GM19438 (cell line): Measurements from ENCODE around the gene NCBP3.
"Not testable (repeated sequence)": the region's sequence is repeated elsewhere in the genome, so short reads cannot be mapped to it uniquely, and the experiment has no call there.

ENCODE experiments used
- ATAC-seq: cut with Tn5 transposase; IDR thresholded peaks from one replicate; pipeline ENCODE4 v1.9.1; 2021; ENCODE audit warnings: low read depth; ENCODE audit not compliant: unreplicated experiment

The NCBP3 gene

DNA sequence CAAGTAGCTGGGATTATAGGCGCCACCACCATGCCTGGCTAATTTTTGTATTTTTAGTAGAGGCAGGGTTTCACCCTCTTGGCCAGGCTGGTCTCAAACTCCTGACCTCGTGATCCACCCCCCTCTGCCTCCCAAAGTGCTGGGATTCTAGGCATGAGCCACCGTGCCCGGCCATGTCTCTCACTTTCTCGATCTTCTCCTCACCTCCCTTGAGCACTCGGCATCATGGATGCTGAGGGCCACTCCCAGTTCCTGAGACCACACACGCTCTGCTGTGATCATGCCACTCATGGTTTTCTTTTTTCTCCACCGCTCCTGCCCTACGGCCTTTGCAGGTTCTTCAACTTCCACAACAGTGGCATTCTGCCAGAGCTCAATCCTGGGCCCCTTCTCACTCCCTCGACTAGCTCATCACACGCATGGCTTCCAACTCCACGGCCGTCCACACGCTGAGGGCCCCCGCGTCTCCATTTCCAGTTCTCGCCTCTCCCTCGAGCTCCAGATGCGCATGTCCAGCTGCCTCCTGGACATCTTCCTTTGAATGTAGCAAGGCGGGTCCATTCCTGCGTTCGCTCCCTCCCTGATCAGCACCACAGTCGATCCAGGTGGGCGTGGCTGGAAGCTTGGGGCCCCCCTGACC lies 5.5 kb upstream of the NCBP3 start:
- no peak for ATAC-seq

DNA sequence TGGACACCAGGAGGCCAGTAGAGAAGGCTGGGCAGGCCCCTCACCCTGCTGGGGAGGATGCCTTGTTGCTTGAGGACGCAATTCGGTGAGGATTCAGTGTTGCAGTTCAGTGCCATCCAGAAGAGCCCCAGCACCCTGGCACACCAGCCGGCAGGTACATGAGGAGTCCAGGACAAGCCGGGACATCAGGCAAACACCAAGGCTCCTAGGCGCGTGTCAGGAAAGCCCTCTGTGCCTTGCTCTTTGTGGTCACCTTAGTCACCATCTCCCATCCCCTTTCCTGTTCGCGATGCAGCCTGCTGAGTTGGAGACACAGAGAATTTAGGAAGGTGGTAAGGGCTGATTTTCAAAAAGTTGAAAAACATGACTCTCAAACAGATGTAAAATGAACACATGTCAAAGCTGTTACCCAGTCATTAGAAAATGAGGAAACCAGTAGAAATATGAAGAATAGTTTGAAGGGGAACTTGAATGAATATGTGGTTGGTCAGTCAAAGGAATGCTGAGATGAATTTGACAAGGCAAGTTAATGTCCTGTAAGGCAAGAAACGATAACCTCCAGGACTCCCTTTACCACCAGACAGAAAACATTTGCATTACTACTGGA lies 2.3 kb upstream of the NCBP3 start:
- no peak for ATAC-seq

DNA sequence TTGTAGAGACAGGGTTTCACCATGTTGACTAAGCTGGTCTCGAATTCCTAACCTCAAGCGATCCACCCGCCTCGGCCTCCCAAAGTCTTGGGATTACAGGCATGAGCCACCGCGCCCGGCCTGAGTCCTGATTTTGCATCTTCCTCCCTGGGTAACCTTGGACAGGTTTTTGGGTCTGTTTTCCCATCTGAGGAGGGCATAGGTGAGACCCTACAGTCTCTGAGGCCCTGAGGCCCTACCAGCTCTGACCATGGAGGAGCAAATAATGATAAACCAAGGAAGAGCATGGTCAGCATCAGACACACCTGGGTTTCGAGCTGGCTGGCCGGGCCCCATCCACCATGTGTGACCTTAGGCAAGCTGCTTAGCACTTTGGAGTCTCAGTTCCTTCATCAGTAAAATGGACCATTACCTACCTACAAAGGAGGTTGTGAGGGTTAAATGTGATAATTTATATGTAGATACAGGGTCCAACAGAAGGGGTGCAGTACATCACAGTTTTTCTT lies 1.2 kb upstream of the NCBP3 start:
- ATAC-seq: no peak

DNA sequence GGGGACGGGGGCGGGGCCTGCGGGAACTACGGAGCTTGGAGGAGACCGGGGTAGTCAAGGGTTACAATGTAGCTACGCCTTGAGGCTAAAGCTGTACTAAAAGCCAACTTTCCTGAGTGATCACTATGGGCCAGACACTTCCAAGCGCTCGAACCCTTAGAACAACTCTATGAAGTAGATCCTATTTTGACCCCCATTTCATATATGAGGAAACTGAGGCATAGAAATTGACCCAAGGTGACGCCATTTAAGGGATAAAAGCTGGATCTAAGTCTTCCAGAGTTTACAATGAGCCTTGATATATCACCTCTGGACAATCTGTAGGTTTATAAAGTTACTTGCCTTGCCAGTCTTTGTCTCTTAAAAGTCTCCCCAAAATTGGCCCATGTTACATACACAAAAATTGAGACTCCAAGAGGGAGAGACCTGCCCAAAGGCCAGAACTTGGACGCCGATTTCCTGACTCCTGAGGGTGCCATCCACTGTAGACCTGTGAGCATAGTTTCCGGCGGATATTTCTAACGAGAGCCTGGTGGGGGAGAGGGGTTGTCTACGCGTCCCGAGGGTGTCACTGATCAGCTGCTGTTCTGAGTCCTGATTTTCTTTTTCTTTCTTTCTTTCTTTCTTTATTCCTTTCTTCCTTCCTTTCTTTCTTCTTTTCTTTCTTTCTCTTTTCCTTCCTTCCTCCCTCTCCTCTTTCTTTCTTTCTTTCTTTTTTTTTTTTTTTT lies 555 bp upstream of the NCBP3 start:
- no peak for ATAC-seq

DNA sequence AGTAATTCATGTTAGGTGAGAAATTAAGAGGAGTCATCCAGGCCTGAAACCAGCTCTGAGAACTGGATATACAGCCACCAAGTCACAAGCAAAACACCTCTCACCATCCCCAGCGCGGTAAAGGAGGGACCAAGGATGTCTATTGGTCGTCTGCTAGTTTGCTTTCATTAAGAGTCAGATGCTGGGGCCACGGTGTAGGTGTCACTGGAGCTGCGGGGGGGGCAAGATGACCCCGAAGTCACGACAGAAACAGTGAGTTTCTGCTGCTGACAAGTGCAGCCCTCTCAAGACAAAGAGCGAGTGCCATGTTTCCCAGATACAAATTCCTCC lies 790 bp downstream of the NCBP3 start:
- no peak for ATAC-seq

DNA sequence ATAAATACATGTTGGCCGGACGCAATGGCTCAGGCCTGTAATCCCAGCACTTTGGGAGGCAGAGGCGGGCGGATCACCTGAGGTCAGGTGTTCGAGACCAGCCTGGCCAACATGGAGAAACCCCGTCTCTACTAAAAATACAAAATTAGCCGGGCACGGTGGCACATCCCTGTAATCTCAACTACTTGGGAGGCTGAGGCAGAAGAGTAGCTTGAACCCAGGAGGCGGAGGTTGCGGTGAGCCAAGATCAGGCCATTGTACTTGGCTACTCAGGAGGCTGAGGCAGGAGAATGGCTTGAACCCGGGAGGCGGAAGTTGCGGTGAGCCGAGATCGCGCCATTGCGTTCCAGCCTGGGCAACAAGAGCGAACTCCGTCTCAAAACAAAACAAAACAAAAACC lies 1.5 kb downstream of the NCBP3 start:
- not testable (repeated sequence) for ATAC-seq

DNA sequence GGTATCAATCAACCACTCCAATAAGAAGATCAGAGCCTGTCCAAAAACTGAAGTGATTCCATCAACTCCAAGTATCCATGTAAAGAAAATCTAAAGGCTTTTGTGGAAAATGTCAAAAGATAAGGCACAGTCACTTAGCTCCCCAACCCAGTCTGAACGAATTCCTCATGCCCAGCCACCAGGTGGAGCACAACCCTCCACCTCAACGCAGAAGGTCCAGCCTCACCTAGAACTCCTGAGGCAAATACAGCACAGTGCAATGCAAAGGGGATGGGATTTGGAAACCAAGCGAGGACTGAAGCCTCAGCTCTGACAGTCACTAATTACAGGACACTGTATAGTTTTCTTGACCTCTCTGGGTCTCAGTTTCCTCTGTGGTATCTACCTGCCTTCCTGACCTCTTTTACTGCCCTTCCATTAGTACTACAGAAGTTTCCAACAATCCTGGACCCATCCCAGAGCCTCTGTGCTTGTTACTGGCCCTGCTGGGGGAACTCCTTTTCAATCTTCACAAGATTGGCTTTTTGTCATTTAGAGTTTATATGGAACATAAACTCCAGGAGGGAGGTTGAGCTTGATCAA lies 2.0 kb downstream of the NCBP3 start:
- no peak for ATAC-seq

DNA sequence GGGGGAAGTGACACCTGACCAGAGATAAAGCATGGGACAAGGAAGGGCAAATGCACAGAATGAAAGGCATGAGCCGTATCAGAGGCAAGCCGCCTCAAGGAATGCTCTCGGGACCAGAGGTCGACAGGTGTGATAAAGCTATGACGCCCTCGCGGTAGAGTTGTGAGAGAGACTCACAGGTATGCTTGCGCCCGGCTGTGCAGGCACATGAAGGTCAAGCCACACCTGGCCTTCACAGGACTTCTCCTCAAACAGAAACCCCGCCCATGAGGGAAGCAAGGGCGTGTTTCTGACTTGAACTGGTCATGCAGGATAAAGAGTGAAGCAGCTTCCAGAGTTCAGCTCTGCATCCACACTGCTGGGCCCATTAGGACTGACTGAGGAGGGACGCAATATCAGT lies 7.8 kb downstream of the NCBP3 start:
- ATAC-seq: no peak

DNA sequence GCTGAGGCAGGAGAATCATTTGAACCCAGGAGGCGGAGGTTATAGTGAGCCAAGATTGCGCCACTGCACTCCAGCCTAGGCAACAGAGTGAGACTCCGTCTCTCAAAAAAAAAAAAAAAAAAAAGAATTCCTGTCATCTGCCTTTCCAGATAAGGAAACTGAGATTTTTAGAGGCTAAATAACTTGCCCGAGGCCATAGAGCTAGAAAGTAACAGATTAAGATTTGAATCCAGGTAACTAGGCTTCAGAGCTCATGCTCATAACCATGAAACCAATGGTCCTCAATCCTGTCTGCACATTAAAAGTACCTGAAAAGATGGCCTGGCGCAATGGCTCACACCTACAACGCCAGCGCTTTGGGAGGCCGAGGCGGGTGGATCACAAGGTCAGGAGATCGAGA lies 9.5 kb downstream of the NCBP3 start:
- no peak for ATAC-seq

DNA sequence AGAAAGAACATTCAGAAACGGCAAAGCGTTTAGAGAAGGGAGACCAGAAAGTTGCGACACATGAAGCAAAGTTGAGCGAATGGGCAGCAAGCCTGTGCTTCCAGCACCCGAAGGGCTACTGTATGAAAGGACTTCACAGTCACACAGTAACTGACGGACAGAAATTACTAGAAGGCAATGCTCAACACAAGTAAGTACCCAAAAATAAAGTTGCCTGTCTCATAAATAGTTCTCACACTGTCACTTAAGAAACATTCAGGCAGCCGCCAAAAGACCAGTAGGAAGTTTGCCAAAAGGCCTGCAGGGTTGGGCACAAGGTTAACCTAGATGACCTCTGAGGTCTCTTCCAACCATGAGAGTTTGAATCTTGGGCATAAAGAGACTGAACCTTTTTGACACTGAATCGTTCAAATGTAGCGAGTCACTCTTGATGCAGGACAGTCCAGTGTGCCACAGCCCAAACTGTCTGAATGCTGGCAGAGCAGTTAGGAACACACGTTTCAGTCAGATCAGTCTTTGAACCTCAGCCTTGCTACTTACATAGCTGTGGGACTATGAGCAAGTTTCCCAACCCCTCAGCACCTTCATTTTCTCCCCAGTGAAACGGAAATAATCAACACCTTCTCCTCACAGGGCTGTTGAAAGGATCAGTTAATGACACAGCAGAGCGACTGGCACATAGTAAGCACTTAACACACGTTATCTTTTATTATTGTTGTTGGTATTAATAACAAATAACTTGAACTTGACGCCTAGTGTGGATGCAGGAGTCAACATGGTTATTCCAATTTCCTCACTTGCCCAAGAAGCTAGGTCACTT lies 10.4 kb downstream of the NCBP3 start:
- ATAC-seq: no peak

DNA sequence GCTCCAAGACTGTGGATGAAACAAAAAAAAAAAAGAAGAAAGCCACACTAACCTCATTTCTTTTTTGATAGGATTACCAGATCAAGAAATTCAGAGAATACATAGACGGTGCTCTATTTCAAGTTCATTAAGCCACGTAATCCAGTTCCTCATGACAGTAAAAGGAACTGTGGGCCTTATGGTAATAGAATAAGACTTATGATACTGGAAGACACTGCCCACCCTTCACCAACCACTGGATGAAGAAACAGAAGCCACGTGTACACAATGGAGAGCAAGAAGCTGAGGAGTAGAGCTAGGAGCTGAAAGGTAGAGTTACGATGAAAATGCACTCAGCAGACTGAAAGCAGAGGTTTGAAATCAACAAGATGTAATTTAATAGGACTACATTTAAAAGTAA lies 11.2 kb downstream of the NCBP3 start:
- no peak for ATAC-seq

DNA sequence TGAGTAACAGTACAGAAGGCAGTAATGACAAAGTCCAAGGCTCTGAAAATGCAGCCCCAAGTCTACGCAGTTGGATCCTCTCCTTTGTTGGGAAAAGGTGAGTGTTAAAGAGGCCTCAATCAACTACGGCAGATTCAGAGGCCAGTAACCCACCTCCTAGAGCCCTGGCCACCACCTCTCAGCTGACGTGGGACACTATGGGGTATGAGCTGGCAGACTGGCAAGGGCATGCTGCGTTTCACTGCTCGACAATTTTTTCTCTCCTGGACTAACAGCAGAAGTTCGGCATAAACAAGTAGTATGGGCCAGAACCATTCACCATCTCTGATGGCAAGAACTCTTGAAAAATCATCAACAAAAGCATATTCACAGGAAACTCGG lies 17.2 kb downstream of the NCBP3 start:
- ATAC-seq: no peak

DNA sequence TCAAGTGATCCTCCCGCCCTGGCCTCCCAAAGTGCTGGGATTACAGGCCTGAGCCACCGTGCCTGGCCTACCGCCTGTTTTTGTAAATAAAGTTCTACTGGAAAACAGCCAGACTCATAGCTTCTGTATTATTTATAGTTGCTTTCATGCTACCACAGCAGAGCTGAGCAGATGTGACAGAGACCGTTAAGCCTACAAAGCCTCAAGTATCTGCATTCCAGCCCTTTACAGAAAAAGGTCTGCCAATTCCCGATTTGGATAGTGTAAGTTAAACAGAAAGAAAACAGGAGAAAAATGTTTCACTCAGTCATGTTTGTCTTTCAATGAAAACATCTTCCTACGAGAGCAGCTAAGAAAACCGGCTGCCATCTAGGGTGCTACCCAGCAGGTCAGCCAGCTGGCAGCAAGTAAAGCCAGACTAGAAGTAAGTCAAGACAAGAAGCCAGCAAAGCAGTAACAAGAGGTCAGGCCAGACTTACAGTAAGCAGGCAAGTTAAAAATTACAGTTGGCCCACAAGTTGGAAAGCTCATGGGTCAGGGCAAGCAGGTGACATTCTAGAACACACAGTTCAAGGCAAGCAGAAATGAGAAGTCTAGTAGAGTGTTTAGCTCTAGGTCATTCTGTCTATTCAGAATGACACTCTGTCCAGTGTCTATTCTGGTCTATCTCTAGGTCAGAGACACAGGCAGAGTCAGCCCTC lies 17.7 kb downstream of the NCBP3 start:
- no peak for ATAC-seq

DNA sequence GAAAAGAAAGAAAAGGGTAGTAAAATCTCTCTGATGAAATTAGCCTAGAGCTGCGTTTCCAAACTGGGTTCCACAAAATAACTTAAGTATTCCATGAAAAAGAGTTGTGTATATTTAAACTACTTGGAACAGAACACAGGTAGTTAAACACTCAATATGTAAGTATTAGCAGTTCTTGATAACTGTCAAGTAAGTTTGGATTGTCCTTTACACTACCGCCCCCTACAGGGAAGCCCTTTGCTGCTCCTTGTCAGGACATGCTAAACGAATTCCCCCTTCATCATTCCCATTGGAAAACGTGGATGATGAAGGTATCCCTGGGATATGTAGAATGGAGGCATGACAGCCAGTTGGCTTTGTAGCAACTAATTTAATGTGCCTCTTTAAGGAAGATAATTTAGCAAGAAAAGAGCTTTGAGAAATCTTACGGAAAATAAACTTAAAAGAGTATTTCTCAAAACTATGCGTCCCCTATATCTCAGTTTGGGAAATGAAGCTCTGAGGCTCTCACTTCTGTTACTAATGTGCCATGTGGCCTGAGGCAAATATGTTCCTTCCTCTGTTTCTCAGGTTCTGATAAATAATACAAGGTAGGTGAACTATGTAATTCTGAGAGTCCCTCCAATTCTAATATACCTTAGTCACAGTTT lies 18.8 kb downstream of the NCBP3 start:
- ATAC-seq: no peak

DNA sequence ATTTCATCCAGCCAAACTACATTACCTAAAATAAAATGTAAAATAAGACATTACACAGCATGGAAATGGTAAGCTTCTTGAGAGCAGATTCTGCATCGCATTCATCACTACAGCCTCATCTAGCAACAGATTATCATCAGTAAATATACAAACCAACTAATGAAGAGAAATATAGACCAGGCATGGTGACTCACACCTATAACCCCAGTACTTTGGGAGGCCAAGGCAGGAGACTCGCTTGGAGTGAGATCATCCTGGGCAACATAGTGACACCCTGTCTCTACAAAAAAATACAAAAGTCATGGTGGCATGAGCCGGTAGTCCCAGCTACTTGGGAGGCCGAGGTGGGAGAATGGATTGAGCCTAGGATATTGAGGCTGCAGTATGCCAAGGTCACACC lies 19.9 kb downstream of the NCBP3 start:
- ATAC-seq: no peak

DNA sequence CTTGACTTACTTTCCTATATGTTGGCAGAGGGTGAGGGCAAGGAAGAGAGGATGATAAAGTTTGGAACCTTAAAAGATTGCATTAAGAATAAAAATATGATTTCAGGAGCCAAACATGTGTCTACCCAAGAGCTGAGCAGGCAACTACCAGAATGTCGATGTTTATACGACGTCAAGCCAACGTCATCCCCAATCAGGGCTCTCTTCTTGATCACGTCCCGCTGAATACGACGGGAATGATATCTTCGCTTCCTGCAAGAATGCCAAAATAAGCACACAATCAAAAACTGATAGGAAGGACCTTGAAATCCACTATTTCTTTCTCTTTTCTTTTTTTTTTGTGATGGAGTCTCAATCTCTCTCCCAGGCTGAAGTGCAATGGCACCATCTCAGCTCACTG lies 24.9 kb downstream of the NCBP3 start:
- no peak for ATAC-seq

DNA sequence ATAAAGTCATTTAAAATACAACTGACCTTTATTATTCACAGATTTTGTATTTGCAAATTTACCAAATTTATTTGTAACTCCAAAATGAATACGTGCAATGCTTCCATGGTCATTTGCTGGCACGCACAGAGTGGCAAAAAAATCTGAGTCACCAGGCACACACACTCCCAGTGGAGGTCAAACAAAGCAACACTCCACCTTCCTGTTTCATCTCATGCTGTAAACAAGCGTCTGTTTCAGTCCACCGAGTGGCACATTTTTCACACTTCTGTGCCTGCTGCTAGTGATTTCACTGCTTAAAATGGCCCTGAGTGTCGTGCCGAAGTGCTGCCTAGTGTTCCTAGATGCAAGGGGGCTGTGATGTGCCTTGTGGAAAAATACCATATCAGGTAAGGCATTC lies 27.3 kb downstream of the NCBP3 start:
- ATAC-seq: no peak

DNA sequence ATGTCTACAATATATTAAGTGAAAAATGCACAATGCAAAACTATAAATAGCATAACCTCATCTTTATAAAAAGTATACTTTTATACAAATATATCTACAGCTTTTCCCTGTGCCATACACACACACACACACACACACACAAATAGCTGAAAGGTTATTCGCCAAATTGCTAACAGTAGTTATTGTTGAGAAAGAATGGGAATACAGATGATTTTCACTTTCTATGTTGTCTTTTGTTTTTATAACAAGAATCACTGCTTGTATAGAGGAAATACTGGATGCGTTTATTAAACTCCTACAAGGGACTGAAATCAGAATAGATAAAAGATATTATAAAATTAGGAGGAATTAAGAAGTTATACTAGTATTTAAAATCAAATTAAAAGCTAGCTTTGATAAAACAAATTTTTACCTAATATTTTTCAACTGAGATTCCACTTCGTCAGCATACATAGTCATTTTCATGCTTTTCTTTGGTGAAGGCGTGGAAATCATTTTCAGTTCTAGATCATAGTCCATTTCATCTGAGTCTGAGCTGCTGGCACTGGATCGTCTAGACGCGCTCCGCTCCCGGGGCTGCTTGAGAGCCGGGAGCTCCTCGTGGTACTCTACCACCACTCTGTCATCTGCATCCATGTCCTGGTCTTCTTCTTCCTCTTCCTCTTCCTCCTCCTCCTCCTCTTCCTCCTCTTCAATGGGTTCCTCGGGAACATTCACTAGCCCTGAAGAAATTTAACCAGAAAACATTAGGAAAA lies 28.0 kb downstream of the NCBP3 start:
- ATAC-seq: no peak

DNA sequence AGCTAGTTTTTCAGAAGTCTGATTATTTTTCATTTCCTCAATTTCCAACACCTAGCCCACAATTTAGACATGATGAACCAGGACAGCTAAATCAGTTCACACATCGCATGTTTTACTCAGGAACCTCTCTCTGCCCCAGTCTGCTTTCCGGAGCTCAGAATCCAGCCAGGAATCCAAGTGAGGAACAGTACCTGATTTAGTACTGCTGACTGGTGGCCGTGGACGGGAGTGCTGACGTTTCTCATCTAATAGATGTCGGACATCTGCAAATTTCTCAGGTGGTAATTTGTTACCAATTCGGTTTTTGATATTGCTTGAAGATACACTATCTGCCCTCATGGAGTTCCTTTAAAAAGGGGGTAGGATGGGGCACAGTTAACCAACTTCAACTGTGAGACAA lies 30.1 kb downstream of the NCBP3 start:
- ATAC-seq: no peak
